Endothelial cell of umbilical vein (primary cell): ENCODE measurements around the gene APP. TPM values are rescaled to one million over a fixed set of nuclear protein-coding genes. Genes with fewer than 3 reads are reported as not detected.

Source experiments
- BruUV-seq: library from RNA; stranded (reverse); fragments of 400-500 nt; replicated peaks from 2 replicates; lab custom pipeline; 2021; lab: Mats Ljungman, UMichigan
- CTCF ChIA-PET: fragments of 300-600, 350-600 bp; sonication (Branson Sonifier 250); formaldehyde crosslinking; loops from one replicate; lab custom pipeline; 2021; ENCODE audit warnings: antibody characterized with exemption, inconsistent platforms; lab: Charles Lee
- POLR2A ChIA-PET: fragments of 300-600, 350-600 bp; sonication (Branson Sonifier 250); formaldehyde crosslinking; loops from one replicate; lab custom pipeline; 2021; ENCODE audit warnings: antibody characterized with exemption, inconsistent platforms; lab: Charles Lee
- DNase-seq: peaks from one replicate; pipeline ENCODE4 v3.0.0-alpha.2; 2011; ENCODE audit warnings: low read depth, low spot score
- FAIRE-seq: peaks from 2 replicates; lab custom pipeline; 2011; peaks lifted over from hg19 to GRCh38; lab: Jason Lieb, UNC
- H2AFZ ChIP-seq: 2 replicates; pipeline ENCODE4 v1.6.0; 2012; ENCODE audit warnings: low read depth, low read length, control low read depth, inconsistent platforms
- H3K27ac ChIP-seq: 2 replicates; pipeline ENCODE4 v1.5.1; 2011; ENCODE audit warnings: low read depth, mild to moderate bottlenecking, control low read depth, low read length, moderate library complexity; ENCODE audit not compliant: insufficient read depth
- H3K27me3 ChIP-seq, 2 experiments: 2 replicates each; pipeline versions ENCODE4 v1.6.0 to v1.6.1; 2011; ENCODE audit warnings: low read length in 2 of 2, mixed read lengths in 1 of 2; ENCODE audit not compliant: control insufficient read depth in 2 of 2, insufficient read depth in 2 of 2
- H3K36me3 ChIP-seq, 2 experiments: 2 replicates in 1 of 2; 3 replicates in 1 of 2; pipeline ENCODE4 v1.5.1; 2011; ENCODE audit warnings: low read length in 2 of 2, mild to moderate bottlenecking in 1 of 2, moderate library complexity in 1 of 2; ENCODE audit not compliant: control insufficient read depth in 2 of 2, insufficient read depth in 2 of 2; ENCODE audit errors: extremely low read depth in 1 of 2
- H3K4me1 ChIP-seq: 3 replicates; pipeline ENCODE4 v1.5.1; 2011; ENCODE audit warnings: mild to moderate bottlenecking, low read length; ENCODE audit not compliant: control insufficient read depth, insufficient read depth; ENCODE audit errors: extremely low read depth
- H3K4me2 ChIP-seq: 2 replicates; pipeline ENCODE4 v1.6.1; 2011; ENCODE audit warnings: low read length, control low read depth, mixed read lengths; ENCODE audit not compliant: insufficient read depth
- H3K4me3 ChIP-seq, 3 experiments: fragments of 200-600 bp in 1 of 3; sonication (generic), shearing (Covaris generic) in 1 of 3; replicated peaks in 1 of 3; 2 replicates each; pipeline ENCODE4 v1.5.1; 2011 to 2016; ENCODE audit warnings: control low read depth in 3 of 3, low read length in 3 of 3, mild to moderate bottlenecking in 2 of 3, inconsistent platforms in 1 of 3, low read depth in 1 of 3, moderate library complexity in 1 of 3; ENCODE audit not compliant: insufficient read depth in 1 of 3
- H3K79me2 ChIP-seq: 2 replicates; pipeline ENCODE4 v1.6.0; 2012; ENCODE audit warnings: low read length, inconsistent platforms; ENCODE audit not compliant: control insufficient read depth, insufficient read depth
- H3K9ac ChIP-seq: replicated peaks from 2 replicates; pipeline ENCODE3; 2011; ENCODE audit warnings: low read length, control low read depth; ENCODE audit not compliant: insufficient read depth; ENCODE audit errors: extremely low read depth
- H3K9me1 ChIP-seq: replicated peaks from 3 replicates; pipeline ENCODE4 v1.6.0; 2011; ENCODE audit warnings: mild to moderate bottlenecking, low read length; ENCODE audit not compliant: control insufficient read depth, insufficient read depth; ENCODE audit errors: extremely low read depth
- H3K9me3 ChIP-seq: replicated peaks from 2 replicates; pipeline ENCODE4 v1.5.1; 2012; ENCODE audit warnings: low read length, inconsistent platforms; ENCODE audit not compliant: control insufficient read depth, insufficient read depth
- H4K20me1 ChIP-seq: replicated peaks from 2 replicates; pipeline ENCODE3; 2011; ENCODE audit warnings: mild to moderate bottlenecking, low read length; ENCODE audit not compliant: control insufficient read depth, insufficient read depth; ENCODE audit errors: extremely low read depth
- EZH2 ChIP-seq: IDR thresholded peaks from 2 replicates; pipeline ENCODE4 v1.6.1; 2012; ENCODE audit warnings: borderline replicate concordance, low read depth, mild to moderate bottlenecking, moderate library complexity, low read length, inconsistent platforms; ENCODE audit not compliant: severe bottlenecking
- FOS ChIP-seq: IDR thresholded peaks from 2 replicates; pipeline ENCODE4 v1.6.1; 2011; ENCODE audit warnings: mild to moderate bottlenecking, low read length, moderate library complexity, borderline replicate concordance; ENCODE audit not compliant: insufficient read depth
- GATA2 ChIP-seq: IDR thresholded peaks from 2 replicates; pipeline ENCODE4 v1.7.0; 2011; ENCODE audit warnings: low read depth, mild to moderate bottlenecking, moderate library complexity, mixed read lengths, low read length; ENCODE audit not compliant: insufficient read length, insufficient read depth
- JUN ChIP-seq: IDR thresholded peaks from 2 replicates; pipeline ENCODE4 v1.6.1; 2011; ENCODE audit warnings: borderline replicate concordance, low read depth; ENCODE audit not compliant: insufficient read length, insufficient read depth
- MYC ChIP-seq: IDR thresholded peaks from one replicate; pipeline ENCODE4 v1.6.1; 2011; ENCODE audit warnings: mild to moderate bottlenecking, low read depth, low read length
- POLR2A ChIP-seq: IDR thresholded peaks from 2 replicates; pipeline ENCODE4 v1.6.1; 2012; ENCODE audit warnings: low read depth, mild to moderate bottlenecking, control low read depth, low read length
- POLR2AphosphoS5 ChIP-seq: IDR thresholded peaks from 2 replicates; pipeline ENCODE4 v1.6.1; 2012; ENCODE audit warnings: low read depth, mild to moderate bottlenecking, control low read depth, low read length, moderate library complexity; ENCODE audit not compliant: insufficient read depth
- dilution Hi-C: fragments of 300-500 bp; cut with MboI; formaldehyde crosslinking; loops from one replicate; pipeline ENCODE4 v1.15.0; 2019; ENCODE audit warnings: low sequenced_read_pairs; ENCODE audit not compliant: extremely low pct_ligation_motif_present
- intact Hi-C: fragments of 100-400 bp; cut with micrococcal nuclease; formaldehyde crosslinking; loops from one replicate; pipeline ENCODE4 v1.10.0; 2022
- polyA plus RNA-seq, 4 experiments: library from polyadenylated mRNA; depleted of rRNA in 3 of 4; stranded (reverse) in 3 of 4; unstranded in 1 of 4; fragments of >200 nt; gene quantifications; 2 replicates each; pipeline versions ENCODE4 v1.2.1 to v1.2.3, GENCODE V29; 2011 to 2012; ENCODE audit warnings: missing spikeins in 1 of 4
- total RNA-seq: library from RNA; stranded (reverse); gene quantifications from 2 replicates; pipeline ENCODE4 v1.2.3, GENCODE V29; 2021
- TF ChIP-seq, protein P1 (sequence below): IDR thresholded peaks from 2 replicates; pipeline ENCODE4 v1.6.1; 2011; ENCODE audit not compliant: insufficient read depth, insufficient read length
- TF ChIP-seq, protein P2 (sequence below), 2 donors: IDR thresholded peaks; 1 replicate in 1 of 2; 2 replicates in 1 of 2; pipeline ENCODE4 v1.5.1; 2011; ENCODE audit warnings: low read length in 2 of 2, mild to moderate bottlenecking in 2 of 2, moderate library complexity in 2 of 2, control low read depth in 1 of 2, inconsistent platforms in 1 of 2, low read depth in 1 of 2; ENCODE audit not compliant: insufficient read depth in 1 of 2; ENCODE audit errors: extremely low read depth in 1 of 2

The APP gene
- total and polyA plus RNA-seq, 2 donors (not counting 3 experiments of a cell fraction or from before 2014, with no cell fraction given): 914 to 928 TPM

- peaks cover 27% of the 10 kb centered on the region for H3K4me1 ChIP-seq
- H3K9ac ChIP-seq: peak overlapping the region; percentile 2
- peak overlapping the region; percentile 22 for H3K27ac ChIP-seq
- ChIA-PET CTCF (interaction anchor here (1.7 to 2.4 kb wide), 2 partner anchors 12 to 55 kb away, joined by 4 to 13 read pairs; no protein-coding TSS in a partner anchor), POLR2A (no interaction called here)
- peak; percentile 67 for FAIRE-seq
- no peaks in the 10 kb centered on the region for H3K9me1 ChIP-seq
- H4K20me1 ChIP-seq: no peaks in the 10 kb centered on the region
- H2AFZ ChIP-seq: no peak overlapping the region
- H3K79me2 ChIP-seq: peaks cover 14% of the 10 kb centered on the region
- no peaks in the 10 kb centered on the region for H3K27me3 ChIP-seq
- peak; percentile 61 for DNase-seq
- dilution Hi-C loops: no loop called here
- H3K4me3 ChIP-seq: no peak overlapping the region
- TF ChIP-seq, protein P1, sequence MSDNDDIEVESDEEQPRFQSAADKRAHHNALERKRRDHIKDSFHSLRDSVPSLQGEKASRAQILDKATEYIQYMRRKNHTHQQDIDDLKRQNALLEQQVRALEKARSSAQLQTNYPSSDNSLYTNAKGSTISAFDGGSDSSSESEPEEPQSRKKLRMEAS: no peak
- TF ChIP-seq GATA2: peak; percentile 22
- intact Hi-C loops: no loop called here
- peak overlapping the region; percentile 9 for H3K4me2 ChIP-seq
- no peaks in the 10 kb centered on the region for H3K9me3 ChIP-seq
- H3K36me3 ChIP-seq: peaks cover 6 to 15% of the 10 kb centered on the region in 2 experiments
- no TSS peak for BruUV-seq
Observed at GRCh38 chr21:25907573-25908275, 262.8 kb downstream of the APP start.

- CTCF ChIA-PET: interaction anchor here (2.4 kb wide), 1 partner anchor 11 kb away, joined by 13 read pairs; no protein-coding TSS in a partner anchor
- POLR2A ChIA-PET: no interaction called here
- H3K4me3 ChIP-seq: no peak overlapping the region
- H3K27ac ChIP-seq: no peak overlapping the region
- intact Hi-C loops: no loop called here
- FAIRE-seq (no peak), DNase-seq (no peak)
- dilution Hi-C loops: no loop called here
- peaks cover 5 to 15% of the 10 kb centered on the region in 2 experiments for H3K36me3 ChIP-seq
- no TSS peak for BruUV-seq
- peaks cover under 1% of the 10 kb centered on the region for H4K20me1 ChIP-seq
- TF ChIP-seq EZH2: no peak
- no peak for TF ChIP-seq FOS
- TF ChIP-seq, protein P1: no peak
- no peak for TF ChIP-seq POLR2A
- TF ChIP-seq, protein P2, sequence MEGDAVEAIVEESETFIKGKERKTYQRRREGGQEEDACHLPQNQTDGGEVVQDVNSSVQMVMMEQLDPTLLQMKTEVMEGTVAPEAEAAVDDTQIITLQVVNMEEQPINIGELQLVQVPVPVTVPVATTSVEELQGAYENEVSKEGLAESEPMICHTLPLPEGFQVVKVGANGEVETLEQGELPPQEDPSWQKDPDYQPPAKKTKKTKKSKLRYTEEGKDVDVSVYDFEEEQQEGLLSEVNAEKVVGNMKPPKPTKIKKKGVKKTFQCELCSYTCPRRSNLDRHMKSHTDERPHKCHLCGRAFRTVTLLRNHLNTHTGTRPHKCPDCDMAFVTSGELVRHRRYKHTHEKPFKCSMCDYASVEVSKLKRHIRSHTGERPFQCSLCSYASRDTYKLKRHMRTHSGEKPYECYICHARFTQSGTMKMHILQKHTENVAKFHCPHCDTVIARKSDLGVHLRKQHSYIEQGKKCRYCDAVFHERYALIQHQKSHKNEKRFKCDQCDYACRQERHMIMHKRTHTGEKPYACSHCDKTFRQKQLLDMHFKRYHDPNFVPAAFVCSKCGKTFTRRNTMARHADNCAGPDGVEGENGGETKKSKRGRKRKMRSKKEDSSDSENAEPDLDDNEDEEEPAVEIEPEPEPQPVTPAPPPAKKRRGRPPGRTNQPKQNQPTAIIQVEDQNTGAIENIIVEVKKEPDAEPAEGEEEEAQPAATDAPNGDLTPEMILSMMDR (IDR thresholded peaks at IDR 0.05; ENCODE audit: extremely low read depth in 1 of 2, insufficient read depth in 1 of 2, low read depth in 1 of 2, low read length in 2 of 2): no peak
- TF ChIP-seq MYC: no peak
- no peak for TF ChIP-seq JUN
- no peak for TF ChIP-seq GATA2
- TF ChIP-seq POLR2AphosphoS5: no peak
- no peaks in the 10 kb centered on the region for H3K27me3 ChIP-seq
- no peak overlapping the region for H3K9ac ChIP-seq
- H3K4me1 ChIP-seq: peaks cover 28% of the 10 kb centered on the region
- H3K9me1 ChIP-seq: no peaks in the 10 kb centered on the region
- no peak overlapping the region for H2AFZ ChIP-seq
- H3K9me3 ChIP-seq: no peaks in the 10 kb centered on the region
- peaks cover 14% of the 10 kb centered on the region for H3K79me2 ChIP-seq
- no peak overlapping the region for H3K4me2 ChIP-seq
Observed at GRCh38 chr21:25906587-25906986, 264.0 kb downstream of the APP start.
